A549 (cell line): ENCODE results near the gene RANBP9. TPM values are rescaled to one million over a fixed set of nuclear protein-coding genes. Genes with fewer than 3 reads are reported as not detected.

ENCODE experiments used
- ATAC-seq, 2 experiments: fragments of 200-7000 bp in 1 of 2; fragments of >200 bp in 1 of 2; cut with Nextera tagmentation in 1 of 2; cut with Tn5 transposase in 1 of 2; 3 replicates each; pipeline versions ENCODE4 v1.8.0 to v1.9.1; 2018 to 2020; ENCODE audit warnings: mild to moderate bottlenecking in 1 of 2, moderate library complexity in 1 of 2
- CTCF ChIA-PET: fragments of 300-600 bp; sonication (Branson Sonifier 250); formaldehyde crosslinking; extraction: SDS; loops from one replicate; lab custom pipeline; 2021; ENCODE audit warnings: antibody characterized with exemption, inconsistent platforms; lab: Yijun Ruan, JAX
- POLR2A ChIA-PET: fragments of 350-600 bp; formaldehyde crosslinking; extraction: SDS; loops from one replicate; lab custom pipeline; 2021; ENCODE audit warnings: antibody characterized with exemption, inconsistent platforms; lab: Yijun Ruan, JAX
- DNase-seq, 2 experiments: peaks; one replicate each; pipeline versions ENCODE4 v3.0.0 to v3.0.0-alpha.2; 2011 to 2016; ENCODE audit warnings: low read depth in 1 of 2, low spot score in 1 of 2
- FAIRE-seq: peaks from 2 replicates; lab custom pipeline; 2011; peaks lifted over from hg19 to GRCh38; lab: Jason Lieb, UNC
- H3K27ac ChIP-seq, 2 experiments: fragments of >200 bp; sonication (Bioruptor Twin); formaldehyde crosslinking; 3 replicates each; pipeline ENCODE4 v1.5.1; 2016 to 2017
- H3K4me1 ChIP-seq: fragments of >200 bp; sonication (Bioruptor Twin); formaldehyde crosslinking; 3 replicates; pipeline ENCODE4 v1.6.1; 2016
- H3K4me2 ChIP-seq: fragments of >200 bp; sonication (Bioruptor Twin); formaldehyde crosslinking; 3 replicates; pipeline ENCODE4 v1.6.1; 2016
- H3K4me3 ChIP-seq: fragments of >200 bp; sonication (Bioruptor Twin); formaldehyde crosslinking; 3 replicates; pipeline ENCODE4 v1.5.1; 2016
- H3K9me3 ChIP-seq: fragments of >200 bp; sonication (Bioruptor Twin); formaldehyde crosslinking; 3 replicates; pipeline ENCODE4 v1.6.1; 2016
- BCL3 ChIP-seq: fragments of >200 bp; sonication (Bioruptor Twin); formaldehyde crosslinking; IDR thresholded peaks from 3 replicates; pipeline ENCODE4 v1.6.1; 2016
- BHLHE40 ChIP-seq: IDR thresholded peaks from 2 replicates; pipeline ENCODE4 v1.6.1; 2012; ENCODE audit warnings: low read depth, low read length, inconsistent platforms
- CBX2 ChIP-seq: fragments of 200-600 bp; sonication (generic); IDR thresholded peaks from 2 replicates; pipeline ENCODE4 v1.6.1; 2016; ENCODE audit warnings: low read depth, mild to moderate bottlenecking, borderline replicate concordance
- CBX8 ChIP-seq: fragments of 200-600 bp; sonication (generic); IDR thresholded peaks from 2 replicates; pipeline ENCODE4 v1.6.1; 2016
- CHD2 ChIP-seq: fragments of 150-350 bp; IDR thresholded peaks from 2 replicates; pipeline ENCODE4 v1.6.1; 2014; ENCODE audit warnings: low read length; ENCODE audit not compliant: partially characterized antibody
- CHD4 ChIP-seq: fragments of 200-600 bp; sonication (generic); IDR thresholded peaks from 2 replicates; pipeline ENCODE4 v1.6.1; 2016; ENCODE audit warnings: antibody characterized with exemption, mild to moderate bottlenecking, borderline replicate concordance
- EP300 ChIP-seq, 2 experiments: fragments of >200 bp; sonication (Bioruptor Twin); formaldehyde crosslinking; IDR thresholded peaks; 2 replicates in 1 of 2; 3 replicates in 1 of 2; pipeline ENCODE4 v1.6.1; 2016 to 2017
- FOSB ChIP-seq: fragments of 250-450 bp; sonication (Bioruptor Pico); IDR thresholded peaks from 2 replicates; pipeline ENCODE4 v1.5.0; 2020; ENCODE audit warnings: mild to moderate bottlenecking, moderate library complexity
- FOSL2 ChIP-seq, 2 experiments: fragments of 450-650 bp in 1 of 2; fragments of >200 bp in 1 of 2; sonication (Bioruptor Twin) in 1 of 2; formaldehyde crosslinking; IDR thresholded peaks; 2 replicates each; pipeline versions ENCODE4 v1.5.0 to v1.6.1; 2016 to 2020; ENCODE audit warnings: mild to moderate bottlenecking in 1 of 2, moderate library complexity in 1 of 2
- GATA3 ChIP-seq: IDR thresholded peaks from 2 replicates; pipeline ENCODE4 v1.6.1; 2012; ENCODE audit warnings: borderline replicate concordance
- HEYL ChIP-seq: fragments of 250-450 bp; sonication (Bioruptor Pico); IDR thresholded peaks from 2 replicates; pipeline ENCODE4 v1.8.0; 2021; ENCODE audit warnings: mild to moderate bottlenecking, moderate library complexity
- HOXB13 ChIP-seq: fragments of 250-450 bp; sonication (Bioruptor Pico); IDR thresholded peaks from 2 replicates; pipeline ENCODE4 v1.5.0; 2020; ENCODE audit warnings: low read depth, mild to moderate bottlenecking, moderate library complexity
- JUN ChIP-seq, 2 experiments: fragments of >200 bp; sonication (Bioruptor Twin); formaldehyde crosslinking; IDR thresholded peaks; 2 replicates in 1 of 2; 3 replicates in 1 of 2; pipeline ENCODE4 v1.6.1; 2016 to 2017
- JUNB ChIP-seq: fragments of >200 bp; sonication (Bioruptor Twin); formaldehyde crosslinking; IDR thresholded peaks from 2 replicates; pipeline ENCODE4 v1.6.1; 2016
- MAFK ChIP-seq: fragments of 450-650 bp; IDR thresholded peaks from 2 replicates; pipeline ENCODE4 v1.6.1; 2014; ENCODE audit not compliant: partially characterized antibody
- MAZ ChIP-seq: fragments of 150-350 bp; IDR thresholded peaks from 2 replicates; pipeline ENCODE4 v1.6.1; 2014; ENCODE audit warnings: antibody characterized with exemption, low read depth, low read length, borderline replicate concordance
- MYC ChIP-seq: IDR thresholded peaks from 2 replicates; pipeline ENCODE4 v1.6.1; 2012; ENCODE audit warnings: mild to moderate bottlenecking, inconsistent platforms, low read length, improper control_type of control experiment, borderline replicate concordance
- NFE2L2 ChIP-seq: fragments of 150-350 bp; conservative IDR thresholded peaks from 2 replicates; pipeline ENCODE4 v1.6.1; 2014; ENCODE audit warnings: low read length
- NPAS2 ChIP-seq: fragments of 250-450 bp; sonication (Bioruptor Pico); IDR thresholded peaks from 2 replicates; pipeline ENCODE4 v1.8.0; 2022; ENCODE audit warnings: mild to moderate bottlenecking, moderate library complexity, borderline replicate concordance
- POLR2A ChIP-seq: IDR thresholded peaks from 2 replicates; pipeline ENCODE4 v1.6.1; 2012; ENCODE audit warnings: mild to moderate bottlenecking, low read length
- POLR2AphosphoS2 ChIP-seq: conservative IDR thresholded peaks from 2 replicates; pipeline ENCODE4 v1.6.1; 2012; ENCODE audit warnings: low read length, improper control_type of control experiment, inconsistent platforms
- RAD21 ChIP-seq, 2 experiments: fragments of >200 bp in 1 of 2; sonication (Bioruptor Twin) in 1 of 2; formaldehyde crosslinking in 1 of 2; IDR thresholded peaks in 1 of 2; conservative IDR thresholded peaks in 1 of 2; 2 replicates in 1 of 2; 3 replicates in 1 of 2; pipeline ENCODE4 v1.6.1; 2012 to 2018; ENCODE audit warnings: inconsistent platforms in 1 of 2
- RARB ChIP-seq: fragments of 250-450 bp; sonication (Bioruptor Pico); IDR thresholded peaks from 2 replicates; pipeline ENCODE4 v1.8.0; 2021; ENCODE audit warnings: mild to moderate bottlenecking, moderate library complexity
- RCOR1 ChIP-seq: fragments of 150-350 bp; IDR thresholded peaks from 2 replicates; pipeline ENCODE4 v1.6.1; 2014; ENCODE audit warnings: antibody characterized with exemption, low read length, low read depth
- RFX5 ChIP-seq: fragments of 450-650 bp; IDR thresholded peaks from 2 replicates; pipeline ENCODE4 v1.7.1; 2014; ENCODE audit warnings: antibody characterized with exemption, mild to moderate bottlenecking, moderate library complexity
- SREBF2 ChIP-seq: fragments of 450-650 bp; IDR thresholded peaks from 2 replicates; pipeline ENCODE4 v1.6.1; 2014; ENCODE audit warnings: mild to moderate bottlenecking, moderate library complexity
- WGBS: methylation state at CpG from one replicate; pipeline ENCODE4 v1.1.6; 2017; ENCODE audit errors: missing lambda C conversion rate; 5-methylcytosine and 5-hydroxymethylcytosine counted together
- polyA plus RNA-seq, 4 experiments: library from polyadenylated mRNA; depleted of rRNA in 3 of 4; stranded (reverse); fragments of >200 nt; fragmentation: RNase III in 1 of 4; extraction: RNeasy Plus Mini Kit Qiagen cat#74134 plus additional on column Dnase treatment in 1 of 4; gene quantifications; 2 replicates in 3 of 4; 3 replicates in 1 of 4; pipeline ENCODE4 v1.2.3, GENCODE V29; 2011 to 2017
- TF ChIP-seq, protein P1 (sequence below): fragments of 450-650 bp; IDR thresholded peaks from 2 replicates; pipeline ENCODE4 v1.6.1; 2014; ENCODE audit warnings: antibody characterized with exemption
- TF ChIP-seq, protein P2 (sequence below): fragments of 150-350 bp; IDR thresholded peaks from 2 replicates; pipeline ENCODE4 v1.6.1; 2014; ENCODE audit warnings: low read depth, mild to moderate bottlenecking, low read length

RANBP9 gene
- polyA plus RNA-seq, 2 of the 4 experiments (the other 2 are of a cell fraction), result 13.7 to 15.7 TPM

- POLR2A ChIA-PET, result no interaction called here
- CTCF ChIA-PET, result no interaction called here
- Histone ChIP-seq H3K4me2 (no peak overlapping the region), H3K4me1 (peaks cover 3% of the 10 kb centered on the region; the same call in 2 of the 3 replicates), H3K27ac (no peak overlapping the region), H3K9me3 (no peaks in the 10 kb centered on the region), H3K4me3 (no peak overlapping the region)
- no peak for TF ChIP-seq HOXB13 (CRISPR knock-in tag)
- FAIRE-seq (no peak), DNase-seq (no peak), ATAC-seq (no peak)
- 84% methylated on average over 4 of the region's 4 CpGs for WGBS
These were observed 99.9 kb downstream of the RANBP9 start for GRCh38 chr6:13611715-13612114.

GRCh38 chr6:13605634-13606033 lies 106.0 kb downstream of the RANBP9 start:
- FAIRE-seq, result no peak
- no peak for DNase-seq
- 83% methylated on average over 4 of the region's 4 CpGs for WGBS
- CTCF ChIA-PET, result no interaction called here
- Histone ChIP-seq H3K9me3 (no peaks in the 10 kb centered on the region), H3K4me3 (no peak overlapping the region), H3K27ac (no peak overlapping the region), H3K4me1 (no peaks in the 10 kb centered on the region), H3K4me2 (no peak overlapping the region)
- ATAC-seq, result no peak
- TF ChIP-seq RARB (CRISPR knock-in tag), result no peak
- TF ChIP-seq MAZ, result no peak
- no peak for TF ChIP-seq CBX2
- no peak for TF ChIP-seq FOSL2 (IDR thresholded peaks at IDR 0.05)
- TF ChIP-seq FOSL2 (CRISPR knock-in tag; IDR thresholded peaks at IDR 0.05), result no peak
- no peak for TF ChIP-seq NFE2L2
- no peak for TF ChIP-seq CHD2
- no peak for TF ChIP-seq POLR2AphosphoS2
- TF ChIP-seq BCL3, result no peak
- TF ChIP-seq RCOR1, result no peak
- TF ChIP-seq NPAS2 (CRISPR knock-in tag), result no peak
- no peak for TF ChIP-seq RAD21 (conservative IDR thresholded peaks at IDR 0.05 in 1 of 2, IDR thresholded peaks at IDR 0.05 in 1 of 2)
- POLR2A ChIA-PET, result no interaction called here

- no peak overlapping the region for H3K27ac ChIP-seq
- ChIA-PET CTCF (interaction anchor here (1.2 kb wide), 1 partner anchor 10 kb away, joined by 3 read pairs; no protein-coding TSS in a partner anchor), POLR2A (no interaction called here)
- DNase-seq (no peak), FAIRE-seq (no peak), ATAC-seq (no peak)
- 89% methylated on average over 2 of the region's 2 CpGs for WGBS
- no peaks in the 10 kb centered on the region for H3K9me3 ChIP-seq
- H3K4me3 ChIP-seq, result no peak overlapping the region
- H3K4me1 ChIP-seq, result no peaks in the 10 kb centered on the region
- no peak overlapping the region for H3K4me2 ChIP-seq
- TF ChIP-seq GATA3 (no peak), MAFK (no peak), CHD4 (no peak), RARB (CRISPR knock-in tag) (no peak), NFE2L2 (no peak)
- TF ChIP-seq, protein P1, sequence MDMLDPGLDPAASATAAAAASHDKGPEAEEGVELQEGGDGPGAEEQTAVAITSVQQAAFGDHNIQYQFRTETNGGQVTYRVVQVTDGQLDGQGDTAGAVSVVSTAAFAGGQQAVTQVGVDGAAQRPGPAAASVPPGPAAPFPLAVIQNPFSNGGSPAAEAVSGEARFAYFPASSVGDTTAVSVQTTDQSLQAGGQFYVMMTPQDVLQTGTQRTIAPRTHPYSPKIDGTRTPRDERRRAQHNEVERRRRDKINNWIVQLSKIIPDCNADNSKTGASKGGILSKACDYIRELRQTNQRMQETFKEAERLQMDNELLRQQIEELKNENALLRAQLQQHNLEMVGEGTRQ, result no peak
These were observed 106.9 kb downstream of the RANBP9 start for GRCh38 chr6:13604546-13605416.

- FAIRE-seq (no peak), DNase-seq (no peak), ATAC-seq (no peak)
- Histone ChIP-seq H3K27ac (no peak overlapping the region), H3K4me3 (no peak overlapping the region), H3K4me1 (no peaks in the 10 kb centered on the region), H3K9me3 (no peaks in the 10 kb centered on the region), H3K4me2 (no peak overlapping the region)
- WGBS, result 69% methylated on average over 4 of the region's 4 CpGs
- POLR2A ChIA-PET, result no interaction called here
- CTCF ChIA-PET, result interaction anchor here (1.2 kb wide), 1 partner anchor 10 kb away, joined by 3 read pairs; no protein-coding TSS in a partner anchor
- TF ChIP-seq HOXB13 (CRISPR knock-in tag) (no peak), JUNB (no peak), HEYL (CRISPR knock-in tag) (no peak), BHLHE40 (no peak), SREBF2 (no peak), EP300 (IDR thresholded peaks at IDR 0.05) (no peak), RFX5 (no peak), FOSB (CRISPR knock-in tag) (no peak), JUN (IDR thresholded peaks at IDR 0.05) (no peak), POLR2A (no peak), CBX8 (no peak), MYC (no peak)
- TF ChIP-seq, protein P2, sequence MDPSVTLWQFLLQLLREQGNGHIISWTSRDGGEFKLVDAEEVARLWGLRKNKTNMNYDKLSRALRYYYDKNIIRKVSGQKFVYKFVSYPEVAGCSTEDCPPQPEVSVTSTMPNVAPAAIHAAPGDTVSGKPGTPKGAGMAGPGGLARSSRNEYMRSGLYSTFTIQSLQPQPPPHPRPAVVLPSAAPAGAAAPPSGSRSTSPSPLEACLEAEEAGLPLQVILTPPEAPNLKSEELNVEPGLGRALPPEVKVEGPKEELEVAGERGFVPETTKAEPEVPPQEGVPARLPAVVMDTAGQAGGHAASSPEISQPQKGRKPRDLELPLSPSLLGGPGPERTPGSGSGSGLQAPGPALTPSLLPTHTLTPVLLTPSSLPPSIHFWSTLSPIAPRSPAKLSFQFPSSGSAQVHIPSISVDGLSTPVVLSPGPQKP, result no peak
These were observed 107.5 kb downstream of the RANBP9 start for GRCh38 chr6:13604135-13604534.
